ENCODE measurements around the gene SLC9A4.

Gene SLC9A4

DNA sequence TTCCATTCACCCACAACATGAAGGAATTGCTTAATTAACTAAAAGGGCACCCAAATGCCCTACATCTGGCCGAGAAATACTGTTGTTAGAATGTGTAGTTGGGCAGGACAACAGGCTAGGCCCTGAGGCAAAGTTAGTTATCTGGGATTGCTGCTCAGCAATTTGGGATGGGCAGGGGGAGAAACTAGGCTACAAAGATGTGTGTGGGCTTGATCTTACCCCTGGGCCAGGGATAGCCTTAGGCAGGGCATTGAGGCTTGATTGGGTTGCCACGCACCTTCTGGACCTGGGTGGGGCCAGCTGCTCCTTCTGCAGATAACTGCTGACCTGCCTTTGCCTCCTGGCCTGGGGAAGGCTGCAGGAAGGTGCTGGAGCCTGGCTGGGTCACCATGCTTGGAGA lies 40.6 kb upstream of the SLC9A4 start:
- TF ChIP-seq, protein P1, sequence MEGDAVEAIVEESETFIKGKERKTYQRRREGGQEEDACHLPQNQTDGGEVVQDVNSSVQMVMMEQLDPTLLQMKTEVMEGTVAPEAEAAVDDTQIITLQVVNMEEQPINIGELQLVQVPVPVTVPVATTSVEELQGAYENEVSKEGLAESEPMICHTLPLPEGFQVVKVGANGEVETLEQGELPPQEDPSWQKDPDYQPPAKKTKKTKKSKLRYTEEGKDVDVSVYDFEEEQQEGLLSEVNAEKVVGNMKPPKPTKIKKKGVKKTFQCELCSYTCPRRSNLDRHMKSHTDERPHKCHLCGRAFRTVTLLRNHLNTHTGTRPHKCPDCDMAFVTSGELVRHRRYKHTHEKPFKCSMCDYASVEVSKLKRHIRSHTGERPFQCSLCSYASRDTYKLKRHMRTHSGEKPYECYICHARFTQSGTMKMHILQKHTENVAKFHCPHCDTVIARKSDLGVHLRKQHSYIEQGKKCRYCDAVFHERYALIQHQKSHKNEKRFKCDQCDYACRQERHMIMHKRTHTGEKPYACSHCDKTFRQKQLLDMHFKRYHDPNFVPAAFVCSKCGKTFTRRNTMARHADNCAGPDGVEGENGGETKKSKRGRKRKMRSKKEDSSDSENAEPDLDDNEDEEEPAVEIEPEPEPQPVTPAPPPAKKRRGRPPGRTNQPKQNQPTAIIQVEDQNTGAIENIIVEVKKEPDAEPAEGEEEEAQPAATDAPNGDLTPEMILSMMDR (IDR thresholded peaks at IDR 0.05; ENCODE audit: low read depth, low read length, missing control alignments) = no peak
- no peak for DNase-seq (ENCODE audit: extremely low read depth, low read depth)
- H3K4me3 ChIP-seq (replicated peaks; ENCODE audit: low read depth, low read length) = no peak overlapping the region

DNA sequence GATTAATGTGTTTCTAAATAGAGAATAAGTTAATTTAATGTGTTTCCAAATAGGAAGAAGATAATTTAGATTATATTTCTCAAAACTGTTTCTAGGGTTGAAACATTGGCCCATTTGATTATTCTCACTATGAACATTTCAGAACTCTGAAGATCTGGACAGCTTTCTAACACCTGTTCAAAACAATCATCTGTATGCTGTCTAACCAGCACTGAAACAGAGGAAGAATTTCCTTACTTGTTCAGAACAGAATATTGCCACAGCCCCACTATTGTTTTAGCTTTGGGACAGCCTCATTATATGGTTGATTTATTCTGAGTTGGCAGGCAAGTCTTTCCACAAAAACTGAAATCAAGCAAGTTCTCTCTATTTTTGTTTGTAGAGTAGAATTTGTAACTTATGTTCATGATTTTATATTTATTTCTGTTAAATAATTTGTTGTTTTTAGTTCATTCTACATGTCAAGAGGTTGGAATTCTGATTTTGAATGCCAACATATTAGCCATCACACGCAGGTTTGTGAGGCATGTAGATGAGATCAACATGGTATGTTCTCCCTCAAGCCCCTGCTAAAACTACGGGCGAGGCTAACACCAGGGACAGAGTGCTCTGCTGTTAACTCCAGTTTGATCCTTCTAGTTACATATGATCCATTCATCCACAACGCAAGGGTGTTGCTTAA lies 38.9 kb upstream of the SLC9A4 start:
- TF ChIP-seq, protein P1 (IDR thresholded peaks at IDR 0.05; ENCODE audit: low read depth, low read length, missing control alignments) = no peak
- DNase-seq (ENCODE audit: extremely low read depth, low read depth) = no peak
- no peak overlapping the region for H3K4me3 ChIP-seq (replicated peaks; ENCODE audit: low read depth, low read length)

DNA sequence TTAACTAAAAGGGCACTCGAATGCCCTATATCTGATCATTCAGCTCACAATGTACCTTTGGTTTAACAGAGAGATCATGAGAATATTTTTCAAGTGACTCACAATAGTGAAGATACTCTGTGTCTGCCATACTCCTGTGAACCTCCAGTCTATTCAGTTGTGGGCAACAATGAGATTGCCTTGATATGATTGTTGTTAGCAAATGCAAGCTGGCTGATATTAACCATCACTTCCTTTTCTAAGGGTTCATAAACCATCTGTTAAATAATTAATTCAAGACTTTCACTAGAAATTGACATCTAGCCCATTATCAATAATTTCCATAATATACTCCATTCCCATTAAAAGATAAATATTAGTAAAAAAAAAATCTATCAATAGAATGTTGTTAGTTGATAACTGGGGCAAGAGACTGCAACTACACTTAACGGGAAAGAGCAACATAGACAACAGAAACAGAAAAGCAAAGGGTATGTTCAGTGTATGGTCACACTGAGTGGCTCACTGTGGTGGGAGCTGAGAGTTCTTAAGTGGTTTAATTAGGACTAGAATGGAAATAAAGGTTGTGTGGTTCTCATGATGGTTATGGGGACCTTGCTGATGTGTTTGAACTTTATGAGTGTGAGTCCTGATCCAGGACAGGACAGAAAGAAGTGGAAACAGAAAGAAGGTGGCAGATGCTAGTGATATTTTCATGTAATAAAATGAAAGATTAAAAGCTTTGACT lies 38.2 kb upstream of the SLC9A4 start:
- TF ChIP-seq, protein P1 (IDR thresholded peaks at IDR 0.05; ENCODE audit: low read depth, low read length, missing control alignments) = no peak
- no peak for DNase-seq (ENCODE audit: extremely low read depth, low read depth)
- H3K4me3 ChIP-seq (replicated peaks; ENCODE audit: low read depth, low read length) = no peak overlapping the region

DNA sequence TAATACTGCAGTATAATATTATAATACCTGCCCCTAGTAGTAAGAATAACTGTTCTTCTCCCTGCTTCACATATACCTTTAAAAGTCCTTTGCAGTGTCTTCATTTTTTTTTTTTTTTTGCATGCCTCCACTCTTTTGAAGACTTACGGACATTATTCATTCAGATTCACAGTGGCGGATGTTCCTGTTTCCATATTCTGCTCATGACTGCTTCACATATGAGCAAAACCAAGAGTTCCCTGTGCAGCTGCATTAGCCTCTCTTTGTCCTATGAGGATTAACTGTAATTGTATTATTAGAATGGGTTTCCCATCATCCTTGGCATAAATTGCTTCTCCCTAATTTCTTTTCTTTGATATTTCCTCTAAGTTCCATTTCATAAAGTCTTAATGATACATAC lies 37.3 kb upstream of the SLC9A4 start:
- TF ChIP-seq, protein P1 (IDR thresholded peaks at IDR 0.05; ENCODE audit: low read depth, low read length, missing control alignments) = no peak
- no peak overlapping the region for H3K4me3 ChIP-seq (replicated peaks; ENCODE audit: low read depth, low read length)
- no peak for DNase-seq (ENCODE audit: extremely low read depth, low read depth)

DNA sequence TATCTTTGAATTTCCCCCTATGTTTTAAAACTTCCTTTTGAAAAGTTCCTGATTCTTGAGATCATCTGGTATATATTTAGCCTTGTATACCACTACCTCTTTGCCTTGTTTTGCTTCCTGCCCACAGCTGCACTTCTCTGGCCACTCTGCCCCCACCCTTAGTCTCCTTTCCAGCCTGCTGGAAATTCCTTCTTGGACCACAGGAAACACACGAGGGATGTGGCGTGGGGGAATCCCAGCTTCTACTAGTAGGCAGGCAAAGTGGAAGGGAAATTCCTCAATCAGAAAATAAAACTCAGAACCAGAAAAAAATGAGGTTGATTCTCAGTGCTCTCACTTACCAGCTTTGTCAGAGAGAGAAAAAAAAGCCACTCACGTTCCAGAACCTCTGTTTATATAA lies 36.7 kb upstream of the SLC9A4 start:
- H3K4me3 ChIP-seq (replicated peaks; ENCODE audit: low read depth, low read length) = no peak overlapping the region
- TF ChIP-seq, protein P1 (IDR thresholded peaks at IDR 0.05; ENCODE audit: low read depth, low read length, missing control alignments) = no peak
- no peak for DNase-seq (ENCODE audit: extremely low read depth, low read depth)

DNA sequence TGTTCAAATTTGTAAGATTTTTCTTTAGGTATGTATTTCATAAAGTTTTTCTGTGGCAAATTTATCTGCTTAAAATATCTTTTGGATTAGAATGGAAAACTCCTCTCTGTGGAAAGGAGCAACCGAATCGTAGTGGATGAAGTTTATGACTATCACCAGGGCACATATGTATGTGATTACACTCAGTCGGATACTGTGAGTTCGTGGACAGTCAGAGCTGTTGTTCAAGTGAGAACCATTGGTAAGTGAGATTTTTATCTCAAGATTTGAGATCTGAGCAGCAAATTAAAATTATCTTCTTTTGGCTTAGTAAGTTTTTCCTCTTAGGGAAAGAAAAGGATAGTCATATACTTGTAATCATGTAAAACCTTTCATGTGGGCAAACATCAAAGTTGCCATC lies 35.9 kb upstream of the SLC9A4 start:
- H3K4me3 ChIP-seq (replicated peaks; ENCODE audit: low read depth, low read length) = no peak overlapping the region
- TF ChIP-seq, protein P1 (IDR thresholded peaks at IDR 0.05; ENCODE audit: low read depth, low read length, missing control alignments) = no peak
- no peak for DNase-seq (ENCODE audit: extremely low read depth, low read depth)
